SH-SY5Y (cell line): Measurements from ENCODE around the gene NPS.

ENCODE experiments used
- GATA2 ChIP-seq: IDR thresholded peaks from 2 replicates; pipeline ENCODE4 v1.6.1; 2011; ENCODE audit warnings: mild to moderate bottlenecking, low read depth, low read length
- GATA3 ChIP-seq: IDR thresholded peaks from 2 replicates; pipeline ENCODE4 v1.6.1; 2011; ENCODE audit warnings: low read depth, mild to moderate bottlenecking, low read length, moderate library complexity

- TF ChIP-seq GATA3 (no peak), GATA2 (no peak)
Observed at GRCh38 chr10:127552446-127552845, 3.3 kb downstream of the NPS start.
